A673 (cell line): ENCODE results near the gene EML6.

Source experiments
- EZH2 ChIP-seq: fragments of 200-600 bp; sonication (generic); IDR thresholded peaks from 2 replicates; pipeline ENCODE4 v1.6.1; 2017; ENCODE audit warnings: borderline replicate concordance, low read depth, mild to moderate bottlenecking, mixed read lengths, antibody characterized with exemption, low read length; ENCODE audit not compliant: poor library complexity, severe bottlenecking
- TF ChIP-seq, protein P1 (sequence below): fragments of 300-800, 200-600 bp; sonication (generic); conservative IDR thresholded peaks from 2 replicates; pipeline ENCODE4 v1.5.1; 2017; ENCODE audit warnings: low read depth, mild to moderate bottlenecking, antibody characterized with exemption, low read length, moderate library complexity, mixed read lengths

DNA sequence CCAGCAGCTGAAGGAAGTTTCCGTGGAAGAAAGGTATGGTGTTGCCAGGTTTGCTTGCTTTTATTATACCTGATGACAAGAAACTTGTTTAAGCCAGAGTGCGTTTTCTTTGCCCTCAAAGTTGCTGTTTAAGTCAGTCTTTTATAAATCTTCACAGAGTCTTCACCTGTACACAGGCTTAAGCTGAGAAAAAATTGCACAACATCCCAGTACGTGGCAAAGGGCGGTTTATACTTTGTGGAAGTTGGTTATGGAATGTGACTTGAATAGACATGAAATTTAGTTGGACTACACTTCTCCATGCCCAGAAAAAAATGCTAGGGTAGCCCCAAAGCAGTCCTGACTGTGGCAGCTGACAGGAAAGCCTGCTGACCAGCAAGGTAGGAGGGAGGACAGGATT lies 205.3 kb downstream of the EML6 start:
- TF ChIP-seq, protein P1, sequence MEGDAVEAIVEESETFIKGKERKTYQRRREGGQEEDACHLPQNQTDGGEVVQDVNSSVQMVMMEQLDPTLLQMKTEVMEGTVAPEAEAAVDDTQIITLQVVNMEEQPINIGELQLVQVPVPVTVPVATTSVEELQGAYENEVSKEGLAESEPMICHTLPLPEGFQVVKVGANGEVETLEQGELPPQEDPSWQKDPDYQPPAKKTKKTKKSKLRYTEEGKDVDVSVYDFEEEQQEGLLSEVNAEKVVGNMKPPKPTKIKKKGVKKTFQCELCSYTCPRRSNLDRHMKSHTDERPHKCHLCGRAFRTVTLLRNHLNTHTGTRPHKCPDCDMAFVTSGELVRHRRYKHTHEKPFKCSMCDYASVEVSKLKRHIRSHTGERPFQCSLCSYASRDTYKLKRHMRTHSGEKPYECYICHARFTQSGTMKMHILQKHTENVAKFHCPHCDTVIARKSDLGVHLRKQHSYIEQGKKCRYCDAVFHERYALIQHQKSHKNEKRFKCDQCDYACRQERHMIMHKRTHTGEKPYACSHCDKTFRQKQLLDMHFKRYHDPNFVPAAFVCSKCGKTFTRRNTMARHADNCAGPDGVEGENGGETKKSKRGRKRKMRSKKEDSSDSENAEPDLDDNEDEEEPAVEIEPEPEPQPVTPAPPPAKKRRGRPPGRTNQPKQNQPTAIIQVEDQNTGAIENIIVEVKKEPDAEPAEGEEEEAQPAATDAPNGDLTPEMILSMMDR = no peak
- TF ChIP-seq EZH2 = no peak
